Eye (tissue), 1 donor: ENCODE results near the gene ZCCHC18.

Source experiments
- DNase-seq: peaks from one replicate; pipeline ENCODE4 v3.0.0-alpha.2; 2015

Gene ZCCHC18

DNA sequence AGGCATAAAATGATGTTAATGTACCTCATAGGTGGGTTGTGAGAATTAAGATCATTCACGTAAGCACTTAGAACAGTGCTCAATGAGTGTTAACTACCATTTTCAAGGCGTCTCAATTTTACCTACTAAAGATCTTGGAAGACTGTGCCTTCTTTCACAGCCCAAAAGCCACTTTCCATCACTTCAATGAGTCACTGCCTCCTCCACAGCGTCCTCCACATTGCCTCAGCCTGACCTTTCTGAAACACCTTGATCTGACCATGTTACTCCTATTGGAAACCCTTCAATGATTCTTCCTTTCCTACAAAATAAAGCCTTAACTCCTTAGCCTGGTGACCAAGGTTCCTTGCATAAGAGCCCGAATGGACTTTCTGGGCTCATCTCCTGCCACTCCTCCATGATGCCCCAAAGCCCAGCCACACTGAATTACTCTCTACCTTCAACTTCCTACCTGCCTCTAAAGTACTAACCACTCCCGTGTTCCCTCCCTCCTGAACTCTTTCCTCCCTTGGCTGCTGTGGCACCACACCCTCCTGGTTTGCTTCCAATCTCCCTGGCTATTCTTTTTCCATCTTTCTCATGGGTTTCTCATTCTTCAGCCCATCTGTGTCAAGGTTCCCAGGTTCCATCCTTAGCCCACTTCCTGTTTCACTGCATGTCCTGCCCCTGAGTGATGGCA, 22.4 kb downstream of the ZCCHC18 start:
- no peak for DNase-seq

DNA sequence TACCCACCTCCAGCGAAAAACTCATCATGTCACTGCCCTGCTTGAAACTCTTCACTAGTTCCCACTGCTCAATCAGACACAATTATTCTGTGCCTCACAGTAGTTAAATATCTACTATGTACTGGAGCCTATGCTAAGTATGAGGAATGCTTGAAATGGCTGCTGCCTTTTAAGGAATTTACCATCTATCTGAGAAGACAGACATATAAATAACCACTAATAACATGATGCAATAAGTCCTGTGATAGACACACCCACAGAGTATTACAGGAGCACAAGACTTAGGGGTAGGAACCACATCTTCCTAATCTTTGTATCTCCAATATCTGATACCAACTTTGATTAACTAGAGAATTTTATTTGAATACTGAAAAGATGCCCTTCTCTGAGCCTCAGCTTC, 23.4 kb downstream of the ZCCHC18 start:
- DNase-seq, result no peak

DNA sequence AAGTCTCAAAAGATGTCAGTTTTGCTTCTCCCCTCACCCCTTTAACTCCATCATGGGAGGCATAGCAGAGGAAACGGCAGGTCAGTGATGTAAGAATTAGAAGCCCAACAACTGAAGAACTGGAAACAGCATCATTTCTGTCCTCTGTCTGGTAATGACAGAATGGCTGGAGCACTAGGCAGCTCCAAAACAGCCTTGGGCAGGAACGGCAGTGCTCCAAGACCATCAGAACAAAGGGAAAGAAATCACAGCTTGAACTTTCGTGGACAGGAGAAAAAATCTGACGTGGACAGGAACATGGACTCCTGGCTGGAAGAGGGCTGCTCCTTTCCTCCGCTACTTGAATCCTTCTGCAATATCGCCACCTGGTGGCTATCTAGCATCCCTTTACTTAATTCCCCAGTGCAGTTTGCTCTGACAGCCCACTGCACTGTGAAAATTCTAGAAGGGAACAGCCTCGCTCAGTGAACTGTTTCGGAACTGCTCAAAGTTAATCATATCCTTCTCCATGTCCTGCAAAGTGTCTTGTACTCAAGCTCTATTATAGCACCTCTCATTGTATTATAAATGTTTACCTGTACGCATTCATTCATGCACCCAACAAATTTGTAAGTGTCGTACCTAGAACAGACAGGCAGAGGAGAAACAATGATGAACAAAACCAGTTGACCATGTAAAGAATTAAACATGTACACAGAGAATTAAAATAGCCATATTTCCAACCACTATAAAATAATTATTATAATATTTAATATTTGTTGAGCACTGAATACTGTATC, 24.1 kb downstream of the ZCCHC18 start:
- peak; percentile 91 for DNase-seq

DNA sequence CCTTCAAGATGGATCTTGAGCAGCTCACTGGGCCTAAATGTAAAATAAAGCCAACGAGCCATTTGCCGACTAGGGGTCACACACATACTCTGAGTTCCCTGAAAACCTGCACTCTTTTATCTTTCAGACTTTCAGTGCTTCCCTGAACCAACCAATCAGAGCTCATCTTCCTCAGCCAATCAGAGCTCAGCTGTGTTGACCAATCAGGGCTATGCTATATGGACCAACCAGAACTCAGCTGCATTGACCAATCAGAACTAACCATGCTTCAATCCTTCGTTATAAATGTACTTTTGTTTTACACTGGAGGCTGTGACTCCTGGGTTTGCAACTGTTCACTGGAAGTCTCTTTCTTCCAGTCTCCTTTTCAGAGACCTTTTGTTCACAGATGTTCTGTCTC, 25.2 kb downstream of the ZCCHC18 start:
- no peak for DNase-seq

DNA sequence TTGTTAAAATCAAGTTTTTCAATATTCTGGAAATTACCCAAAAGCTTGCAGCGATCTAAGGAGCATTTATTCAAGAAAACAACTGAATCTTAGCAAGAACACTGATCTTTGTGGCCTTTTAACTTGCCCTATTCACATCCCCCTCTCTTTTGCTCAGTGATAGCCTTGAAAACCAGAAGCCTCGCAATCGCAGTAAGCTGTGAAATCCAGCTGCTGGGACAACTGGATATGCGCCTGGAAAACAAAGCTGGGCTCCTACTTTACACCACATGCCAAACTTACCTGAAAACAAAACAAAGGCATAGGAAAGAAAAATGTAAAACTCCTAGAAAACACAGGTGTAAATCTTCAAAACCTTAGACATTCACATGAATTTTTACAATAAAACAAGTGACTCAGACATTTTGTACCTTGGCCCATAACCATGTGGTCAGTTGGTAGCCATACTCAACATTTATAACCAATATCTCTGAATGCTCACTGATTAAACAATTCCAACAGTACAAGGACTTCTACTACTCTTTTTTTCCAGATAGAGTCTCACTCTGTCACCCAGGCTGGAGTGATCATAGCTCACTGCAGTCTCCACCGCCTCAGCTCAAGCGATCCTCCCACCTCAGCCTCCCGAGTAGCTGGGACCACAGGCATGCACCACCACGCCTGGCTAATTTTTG, 28.9 kb downstream of the ZCCHC18 start:
- DNase-seq, result no peak

DNA sequence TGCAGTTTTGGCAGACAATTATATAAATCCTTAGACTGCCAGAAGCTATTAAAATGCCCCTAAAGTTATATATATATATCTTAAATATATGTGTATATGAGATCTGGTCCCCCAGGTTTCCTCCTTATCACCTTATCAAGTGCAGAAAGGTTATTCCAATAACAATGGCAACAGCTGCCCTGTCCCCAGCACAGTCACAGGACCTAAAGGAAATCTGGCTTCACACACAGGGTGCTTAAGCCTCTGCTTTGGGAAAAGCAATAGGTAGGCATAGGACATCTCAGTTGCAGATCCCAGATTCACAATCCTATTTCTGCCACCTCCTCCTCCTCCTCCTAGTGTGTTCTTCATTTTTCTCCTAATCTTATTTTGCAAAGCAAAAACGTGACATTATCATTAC, 38.7 kb downstream of the ZCCHC18 start:
- no peak for DNase-seq

DNA sequence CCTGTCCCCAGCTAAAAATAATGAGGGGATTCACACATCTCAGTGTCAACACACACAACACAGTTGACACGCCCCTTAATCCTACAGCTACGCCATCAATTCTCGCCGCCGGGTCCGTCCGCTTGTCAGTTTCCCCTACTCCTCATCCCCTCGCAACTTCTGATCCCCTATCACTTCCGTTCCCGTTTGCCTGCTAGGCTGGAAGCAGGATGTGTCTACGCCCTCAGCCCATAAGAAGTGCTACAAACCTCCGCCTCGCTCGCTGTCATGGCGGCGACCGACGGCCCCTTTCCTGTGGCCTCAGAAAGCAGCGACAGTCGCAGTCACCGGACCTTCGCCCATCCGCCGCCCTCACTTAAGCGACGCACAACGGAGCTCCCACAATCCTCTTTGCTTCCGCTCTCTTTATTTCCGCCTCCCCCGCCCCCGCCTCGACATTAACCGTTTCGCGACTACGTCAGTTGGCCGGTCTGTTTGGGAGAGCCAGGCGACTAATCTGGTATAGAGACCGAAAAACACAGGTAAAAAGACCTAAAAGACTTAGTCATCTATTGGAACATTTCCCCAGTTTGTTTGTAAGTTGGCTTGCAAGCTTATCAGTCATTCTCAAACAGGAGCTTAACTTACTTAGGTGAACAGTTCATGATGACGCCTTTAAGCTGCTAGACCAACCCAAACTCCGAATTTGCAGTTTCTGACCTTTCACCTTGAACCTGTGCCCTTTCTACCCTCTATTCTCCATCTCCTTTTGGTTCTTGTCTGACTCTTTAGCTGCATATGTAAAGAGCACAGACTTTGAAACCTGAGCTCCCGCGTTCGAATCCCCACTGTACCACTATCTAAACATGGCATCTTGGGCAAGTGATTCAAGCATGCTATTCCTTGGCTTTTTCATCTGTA, 44.6 kb downstream of the ZCCHC18 start, which contains the start of gene SLC25A53:
Gene SLC25A53 (minus strand): TSS at position 380 of the 900 bp plus-strand sequence. CDS start 51,752 bp downstream, outside the sequence.
- DNase-seq, result peak; percentile 93
